ENCODE data around the gene MTIF3. TPM values are rescaled to one million over a fixed set of nuclear protein-coding genes. Genes with fewer than 3 reads are reported as not detected.
"Not testable (repeated sequence)": the region's sequence is repeated elsewhere in the genome, so short reads cannot be mapped to it uniquely, and the experiment has no call there.

Gene MTIF3
- total RNA-seq, 1 donor from 2014 or later: 30.5 TPM

GRCh38 chr13:27401210-27401609, 49.2 kb downstream of the MTIF3 start:
- Histone ChIP-seq H3K4me3 (ENCODE audit: low read depth, low read length) (no peak overlapping the region), H3K36me3 (ENCODE audit: control insufficient read depth, insufficient read depth, low read length) (no peaks in the 10 kb centered on the region), H3K27me3 (ENCODE audit: control insufficient read depth, insufficient read depth, low read length) (no peaks in the 10 kb centered on the region)
- DNase-seq (ENCODE audit: low read depth) (no peak), FAIRE-seq (no peak)
- TF ChIP-seq CTCF (IDR thresholded peaks at IDR 0.05; ENCODE audit: insufficient read depth, low read length, severe bottlenecking): no peak

- not testable (repeated sequence) for FAIRE-seq; H3K27me3 ChIP-seq (ENCODE audit: control insufficient read depth, insufficient read depth, low read length); DNase-seq (ENCODE audit: low read depth); H3K36me3 ChIP-seq (ENCODE audit: control insufficient read depth, insufficient read depth, low read length); H3K4me3 ChIP-seq (ENCODE audit: low read depth, low read length)
Observed at GRCh38 chr13:27400405-27400804, 50.0 kb downstream of the MTIF3 start.

GRCh38 chr13:27398360-27398759, 52.0 kb downstream of the MTIF3 start:
- Histone ChIP-seq H3K27me3 (ENCODE audit: control insufficient read depth, insufficient read depth, low read length) (no peaks in the 10 kb centered on the region), H3K4me3 (ENCODE audit: low read depth, low read length) (no peak overlapping the region), H3K36me3 (ENCODE audit: control insufficient read depth, insufficient read depth, low read length) (no peaks in the 10 kb centered on the region)
- no peak for FAIRE-seq
- no peak for TF ChIP-seq CTCF (IDR thresholded peaks at IDR 0.05; ENCODE audit: insufficient read depth, low read length, severe bottlenecking)
- DNase-seq (ENCODE audit: low read depth): no peak

- Histone ChIP-seq H3K4me3 (ENCODE audit: low read depth, low read length) (no peak overlapping the region), H3K27me3 (ENCODE audit: control insufficient read depth, insufficient read depth, low read length) (no peaks in the 10 kb centered on the region), H3K36me3 (ENCODE audit: control insufficient read depth, insufficient read depth, low read length) (no peaks in the 10 kb centered on the region)
- FAIRE-seq: no peak
- TF ChIP-seq CTCF (IDR thresholded peaks at IDR 0.05; ENCODE audit: insufficient read depth, low read length, severe bottlenecking): no peak
- DNase-seq (ENCODE audit: low read depth): no peak
Observed at GRCh38 chr13:27396252-27396846, 54.0 kb downstream of the MTIF3 start.

DNA sequence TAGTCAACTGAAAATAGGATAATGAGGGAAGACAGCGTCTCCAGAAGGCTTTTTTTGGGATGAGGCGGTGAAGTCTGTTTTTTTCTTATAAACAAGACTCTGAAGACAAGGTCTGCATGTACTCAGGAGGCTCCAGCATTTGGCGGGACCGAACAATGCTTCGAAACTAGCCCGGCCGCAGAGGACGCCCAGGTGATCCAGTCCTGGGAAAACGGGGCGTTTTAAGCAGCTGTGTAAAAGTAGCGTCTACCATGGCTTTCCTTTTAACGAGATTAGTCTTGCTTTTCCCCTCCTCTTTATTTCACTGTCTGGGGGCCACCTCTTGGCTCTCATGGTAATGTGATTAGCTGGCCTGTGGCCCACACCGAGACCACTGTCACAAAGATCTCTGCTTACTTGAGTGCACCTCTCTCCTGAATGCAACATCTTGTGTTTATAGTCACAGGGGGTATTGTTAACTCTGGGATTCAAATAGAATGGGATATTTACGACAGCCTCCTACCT, 55.3 kb downstream of the MTIF3 start:
- Histone ChIP-seq H3K36me3 (ENCODE audit: control insufficient read depth, insufficient read depth, low read length) (no peaks in the 10 kb centered on the region), H3K4me3 (ENCODE audit: low read depth, low read length) (no peak overlapping the region), H3K27me3 (ENCODE audit: control insufficient read depth, insufficient read depth, low read length) (no peaks in the 10 kb centered on the region)
- TF ChIP-seq CTCF (IDR thresholded peaks at IDR 0.05; ENCODE audit: insufficient read depth, low read length, severe bottlenecking): no peak
- DNase-seq (ENCODE audit: low read depth) (no peak), FAIRE-seq (no peak)

- DNase-seq (ENCODE audit: low read depth): no peak
- no peak for FAIRE-seq
- no peak for TF ChIP-seq CTCF (IDR thresholded peaks at IDR 0.05; ENCODE audit: insufficient read depth, low read length, severe bottlenecking)
- no peaks in the 10 kb centered on the region for H3K27me3 ChIP-seq (ENCODE audit: control insufficient read depth, insufficient read depth, low read length)
- H3K4me3 ChIP-seq (ENCODE audit: low read depth, low read length): no peak overlapping the region
- no peaks in the 10 kb centered on the region for H3K36me3 ChIP-seq (ENCODE audit: control insufficient read depth, insufficient read depth, low read length)
Observed at GRCh38 chr13:27393101-27393500, 57.3 kb downstream of the MTIF3 start.

Data from bronchial epithelial cell (primary cell).